ENCODE measurements around the gene DCLRE1B.

DNA sequence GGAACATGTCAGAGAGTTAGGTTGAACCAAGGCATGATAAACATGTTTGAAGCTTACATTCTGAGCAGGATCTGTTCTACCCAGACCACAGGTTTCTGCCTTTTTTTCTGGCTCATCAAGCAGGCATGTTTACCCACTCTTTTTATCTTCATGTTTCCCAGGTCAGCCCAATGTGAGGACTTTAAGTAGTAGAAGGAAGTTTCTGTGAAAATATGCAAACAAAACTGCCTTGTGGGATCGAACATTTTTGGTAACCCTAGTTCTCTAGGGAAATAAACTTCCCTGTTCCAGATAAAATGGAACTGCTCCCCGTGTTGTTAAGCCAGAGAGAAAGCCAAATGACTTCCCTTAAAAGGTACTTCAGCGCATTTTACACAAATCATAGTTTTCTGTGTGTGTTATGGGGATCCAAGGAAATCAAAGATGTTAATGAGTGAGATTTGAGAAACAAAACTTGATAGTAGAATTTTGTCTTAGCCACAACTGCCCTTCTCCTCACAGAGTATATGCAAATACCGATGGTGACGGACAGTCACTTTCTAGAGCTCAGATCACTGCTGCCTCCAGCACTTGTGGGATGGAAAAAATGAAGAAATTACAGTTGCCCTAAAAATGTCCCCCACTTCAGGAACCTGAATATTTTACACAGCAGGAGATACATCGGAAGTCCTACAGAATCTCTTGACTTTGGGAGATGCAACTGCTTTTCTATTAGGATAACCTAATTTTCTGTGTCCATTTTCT lies 23.2 kb downstream of the DCLRE1B start:
- TF ChIP-seq, protein P1, sequence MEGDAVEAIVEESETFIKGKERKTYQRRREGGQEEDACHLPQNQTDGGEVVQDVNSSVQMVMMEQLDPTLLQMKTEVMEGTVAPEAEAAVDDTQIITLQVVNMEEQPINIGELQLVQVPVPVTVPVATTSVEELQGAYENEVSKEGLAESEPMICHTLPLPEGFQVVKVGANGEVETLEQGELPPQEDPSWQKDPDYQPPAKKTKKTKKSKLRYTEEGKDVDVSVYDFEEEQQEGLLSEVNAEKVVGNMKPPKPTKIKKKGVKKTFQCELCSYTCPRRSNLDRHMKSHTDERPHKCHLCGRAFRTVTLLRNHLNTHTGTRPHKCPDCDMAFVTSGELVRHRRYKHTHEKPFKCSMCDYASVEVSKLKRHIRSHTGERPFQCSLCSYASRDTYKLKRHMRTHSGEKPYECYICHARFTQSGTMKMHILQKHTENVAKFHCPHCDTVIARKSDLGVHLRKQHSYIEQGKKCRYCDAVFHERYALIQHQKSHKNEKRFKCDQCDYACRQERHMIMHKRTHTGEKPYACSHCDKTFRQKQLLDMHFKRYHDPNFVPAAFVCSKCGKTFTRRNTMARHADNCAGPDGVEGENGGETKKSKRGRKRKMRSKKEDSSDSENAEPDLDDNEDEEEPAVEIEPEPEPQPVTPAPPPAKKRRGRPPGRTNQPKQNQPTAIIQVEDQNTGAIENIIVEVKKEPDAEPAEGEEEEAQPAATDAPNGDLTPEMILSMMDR (IDR thresholded peaks at IDR 0.05; ENCODE audit: low read depth, low read length): no peak
- no peak for TF ChIP-seq EZH2phosphoT487 (IDR thresholded peaks at IDR 0.05; ENCODE audit: low read depth)
